Smooth muscle cell of the brain vasculature (primary cell): Measurements from ENCODE around the gene ASCL3.
A peak's percentile ranks its signal among the peaks of the same experiment; 100 is the strongest.
"Not testable (repeated sequence)": the region's sequence is repeated elsewhere in the genome, so short reads cannot be mapped to it uniquely, and the experiment has no call there.

Experiments
- DNase-seq: peaks from one replicate; pipeline ENCODE4 v3.0.0-alpha.2; 2012; ENCODE audit warnings: low read depth, low spot score

Gene ASCL3

GRCh38 chr11:8947230-8947943 is 4.6 kb upstream of the ASCL3 start:
- no peak for DNase-seq

- no peak for DNase-seq
Observed at GRCh38 chr11:8941341-8942103, 1.3 kb downstream of the ASCL3 start.

- DNase-seq: no peak
Observed at GRCh38 chr11:8937659-8938058, 5.2 kb downstream of the ASCL3 start.

GRCh38 chr11:8937159-8937558 is 5.7 kb downstream of the ASCL3 start:
- DNase-seq: no peak

GRCh38 chr11:8935789-8936188 is 7.0 kb downstream of the ASCL3 start:
- DNase-seq: not testable (repeated sequence)

- no peak for DNase-seq
Observed at GRCh38 chr11:8934742-8935488, 7.9 kb downstream of the ASCL3 start.

GRCh38 chr11:8933931-8934330 is 8.9 kb downstream of the ASCL3 start:
- no peak for DNase-seq

- DNase-seq: no peak
Observed at GRCh38 chr11:8932564-8933180, 10.1 kb downstream of the ASCL3 start, which contains the start of gene C11orf16. TSS of gene C11orf16 (minus strand) at chr11:8932947. CDS start at chr11:8932308, 639 bp downstream.

- DNase-seq: no peak
Observed at GRCh38 chr11:8930456-8931175, 12.2 kb downstream of the ASCL3 start.

- DNase-seq: no peak
Observed at GRCh38 chr11:8928981-8929615, 13.7 kb downstream of the ASCL3 start.

- no peak for DNase-seq
Observed at GRCh38 chr11:8928205-8928604, 14.6 kb downstream of the ASCL3 start.

GRCh38 chr11:8927233-8927632 is 15.6 kb downstream of the ASCL3 start:
- no peak for DNase-seq

- no peak for DNase-seq
Observed at GRCh38 chr11:8926236-8926635, 16.6 kb downstream of the ASCL3 start.

- DNase-seq: no peak
Observed at GRCh38 chr11:8925711-8926110, 17.1 kb downstream of the ASCL3 start.

- no peak for DNase-seq
Observed at GRCh38 chr11:8922691-8923090, 20.1 kb downstream of the ASCL3 start.

GRCh38 chr11:8917157-8917825 is 25.5 kb downstream of the ASCL3 start:
- peak; percentile 85 for DNase-seq

- DNase-seq: no peak
Observed at GRCh38 chr11:8914661-8915018, 28.2 kb downstream of the ASCL3 start.

GRCh38 chr11:8913961-8914660 is 28.7 kb downstream of the ASCL3 start:
- no peak for DNase-seq

- DNase-seq: peak; percentile 92
Observed at GRCh38 chr11:8911029-8911823, 31.6 kb downstream of the ASCL3 start, which contains the start of gene AKIP1. TSS of gene AKIP1 (plus strand) at chr11:8911189. CDS start at chr11:8911450, 261 bp downstream.
